ENCODE measurements around the gene SF3B4. TPM values are rescaled to one million over a fixed set of nuclear protein-coding genes. Genes with fewer than 3 reads are reported as not detected.

The SF3B4 gene
- total and polyA plus RNA-seq, 4 donors: 6.3 to 16.6 (median 12.5) TPM

DNA sequence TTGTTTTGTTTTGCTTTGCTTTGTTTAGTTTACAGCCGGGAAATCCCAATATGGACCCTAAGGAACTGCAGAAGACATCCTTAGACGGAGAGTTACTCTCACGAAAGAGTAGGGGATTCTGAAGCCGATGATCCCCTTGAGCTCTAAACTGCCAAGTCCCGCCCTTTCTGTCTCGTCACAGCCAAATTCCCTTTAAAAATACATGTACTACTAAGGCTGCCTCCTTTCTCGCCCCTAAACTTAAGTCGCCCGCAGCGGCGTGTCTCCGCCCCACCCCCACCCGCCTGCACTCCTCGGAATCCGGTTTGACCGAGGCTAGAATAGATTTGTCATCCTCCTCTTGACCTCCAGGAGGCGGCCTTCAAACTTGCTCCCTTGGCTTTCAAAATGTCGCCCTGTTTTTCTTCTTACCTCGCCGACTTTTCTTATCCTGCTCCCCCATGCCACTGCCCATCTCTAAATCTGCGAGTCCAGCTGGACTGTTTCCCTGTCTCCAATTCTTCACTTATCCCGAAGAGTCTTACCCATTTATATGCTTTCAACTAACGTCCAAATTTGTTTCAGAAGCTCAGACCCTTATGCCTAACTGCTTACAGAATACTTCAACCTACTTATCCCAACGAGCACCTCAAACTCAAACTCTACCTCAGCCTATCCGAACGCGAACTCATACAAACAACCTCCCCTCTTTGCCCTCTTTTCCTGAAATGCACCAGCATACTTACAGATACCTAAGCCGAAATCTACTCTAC lies 39.2 kb downstream of the SF3B4 start:
- Histone ChIP-seq H3K9ac (ENCODE audit: low read depth in 1 of 2, low read length in 2 of 2) (peak overlapping the region; percentile 31 to 70), H3K27ac (ENCODE audit: low read depth in 1 of 2, low read length in 2 of 2) (peak overlapping the region; percentile 100), H3K9me3 (ENCODE audit: control insufficient read depth in 4 of 4, low read length in 3 of 4) (no peaks in the 10 kb centered on the region), H3K4me3 (ENCODE audit: low read depth in 1 of 3, low read length in 3 of 3) (peak overlapping the region; percentile 36 to 71 (median 57)), H3K36me3 (ENCODE audit: control insufficient read depth in 4 of 4, insufficient read depth in 3 of 4, low read depth in 1 of 4, low read length in 3 of 4) (no peaks in the 10 kb centered on the region), H3K27me3 (ENCODE audit: control insufficient read depth in 4 of 4, insufficient read depth in 4 of 4, low read length in 3 of 4) (no peaks in the 10 kb centered on the region), H3K4me1 (ENCODE audit: control insufficient read depth in 4 of 4, insufficient read depth in 4 of 4, low read length in 3 of 4) (peaks cover 6 to 27% (median 14%) of the 10 kb centered on the region in 4 donors)
- DNase-seq (ENCODE audit: low spot score): peak; percentile 87
- TF ChIP-seq YY1 (IDR thresholded peaks at IDR 0.05): peak; percentile 91
- TF ChIP-seq, protein P1, sequence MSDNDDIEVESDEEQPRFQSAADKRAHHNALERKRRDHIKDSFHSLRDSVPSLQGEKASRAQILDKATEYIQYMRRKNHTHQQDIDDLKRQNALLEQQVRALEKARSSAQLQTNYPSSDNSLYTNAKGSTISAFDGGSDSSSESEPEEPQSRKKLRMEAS (IDR thresholded peaks at IDR 0.05): peak; percentile 39
- TF ChIP-seq NR2F2 (IDR thresholded peaks at IDR 0.05): peak; percentile 57
- TF ChIP-seq, protein P2, sequence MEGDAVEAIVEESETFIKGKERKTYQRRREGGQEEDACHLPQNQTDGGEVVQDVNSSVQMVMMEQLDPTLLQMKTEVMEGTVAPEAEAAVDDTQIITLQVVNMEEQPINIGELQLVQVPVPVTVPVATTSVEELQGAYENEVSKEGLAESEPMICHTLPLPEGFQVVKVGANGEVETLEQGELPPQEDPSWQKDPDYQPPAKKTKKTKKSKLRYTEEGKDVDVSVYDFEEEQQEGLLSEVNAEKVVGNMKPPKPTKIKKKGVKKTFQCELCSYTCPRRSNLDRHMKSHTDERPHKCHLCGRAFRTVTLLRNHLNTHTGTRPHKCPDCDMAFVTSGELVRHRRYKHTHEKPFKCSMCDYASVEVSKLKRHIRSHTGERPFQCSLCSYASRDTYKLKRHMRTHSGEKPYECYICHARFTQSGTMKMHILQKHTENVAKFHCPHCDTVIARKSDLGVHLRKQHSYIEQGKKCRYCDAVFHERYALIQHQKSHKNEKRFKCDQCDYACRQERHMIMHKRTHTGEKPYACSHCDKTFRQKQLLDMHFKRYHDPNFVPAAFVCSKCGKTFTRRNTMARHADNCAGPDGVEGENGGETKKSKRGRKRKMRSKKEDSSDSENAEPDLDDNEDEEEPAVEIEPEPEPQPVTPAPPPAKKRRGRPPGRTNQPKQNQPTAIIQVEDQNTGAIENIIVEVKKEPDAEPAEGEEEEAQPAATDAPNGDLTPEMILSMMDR (IDR thresholded peaks at IDR 0.05; ENCODE audit: low read depth, low read length, missing input control): peak; percentile 51
- TF ChIP-seq FOXA2 (IDR thresholded peaks at IDR 0.05): no peak
- peak; percentile 16 for TF ChIP-seq SP1 (IDR thresholded peaks at IDR 0.05)
- TF ChIP-seq, protein P3, sequence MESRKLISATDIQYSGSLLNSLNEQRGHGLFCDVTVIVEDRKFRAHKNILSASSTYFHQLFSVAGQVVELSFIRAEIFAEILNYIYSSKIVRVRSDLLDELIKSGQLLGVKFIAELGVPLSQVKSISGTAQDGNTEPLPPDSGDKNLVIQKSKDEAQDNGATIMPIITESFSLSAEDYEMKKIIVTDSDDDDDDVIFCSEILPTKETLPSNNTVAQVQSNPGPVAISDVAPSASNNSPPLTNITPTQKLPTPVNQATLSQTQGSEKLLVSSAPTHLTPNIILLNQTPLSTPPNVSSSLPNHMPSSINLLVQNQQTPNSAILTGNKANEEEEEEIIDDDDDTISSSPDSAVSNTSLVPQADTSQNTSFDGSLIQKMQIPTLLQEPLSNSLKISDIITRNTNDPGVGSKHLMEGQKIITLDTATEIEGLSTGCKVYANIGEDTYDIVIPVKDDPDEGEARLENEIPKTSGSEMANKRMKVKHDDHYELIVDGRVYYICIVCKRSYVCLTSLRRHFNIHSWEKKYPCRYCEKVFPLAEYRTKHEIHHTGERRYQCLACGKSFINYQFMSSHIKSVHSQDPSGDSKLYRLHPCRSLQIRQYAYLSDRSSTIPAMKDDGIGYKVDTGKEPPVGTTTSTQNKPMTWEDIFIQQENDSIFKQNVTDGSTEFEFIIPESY (IDR thresholded peaks at IDR 0.05): no peak
- TF ChIP-seq RXRA (IDR thresholded peaks at IDR 0.05): peak; percentile 60 to 67
- peak; percentile 61 to 70 for TF ChIP-seq RAD21 (IDR thresholded peaks at IDR 0.05)
- TF ChIP-seq JUND (IDR thresholded peaks at IDR 0.05): peak in 1 of 2 donors; percentile 46
- TF ChIP-seq EGR1 (IDR thresholded peaks at IDR 0.05; ENCODE audit: low read depth in 2 of 2): no peak
- peak; percentile 19 to 50 for TF ChIP-seq HNF4A (conservative IDR thresholded peaks at IDR 0.05)
- WGBS: 3% methylated on average over 28 of the region's 28 CpGs

DNA sequence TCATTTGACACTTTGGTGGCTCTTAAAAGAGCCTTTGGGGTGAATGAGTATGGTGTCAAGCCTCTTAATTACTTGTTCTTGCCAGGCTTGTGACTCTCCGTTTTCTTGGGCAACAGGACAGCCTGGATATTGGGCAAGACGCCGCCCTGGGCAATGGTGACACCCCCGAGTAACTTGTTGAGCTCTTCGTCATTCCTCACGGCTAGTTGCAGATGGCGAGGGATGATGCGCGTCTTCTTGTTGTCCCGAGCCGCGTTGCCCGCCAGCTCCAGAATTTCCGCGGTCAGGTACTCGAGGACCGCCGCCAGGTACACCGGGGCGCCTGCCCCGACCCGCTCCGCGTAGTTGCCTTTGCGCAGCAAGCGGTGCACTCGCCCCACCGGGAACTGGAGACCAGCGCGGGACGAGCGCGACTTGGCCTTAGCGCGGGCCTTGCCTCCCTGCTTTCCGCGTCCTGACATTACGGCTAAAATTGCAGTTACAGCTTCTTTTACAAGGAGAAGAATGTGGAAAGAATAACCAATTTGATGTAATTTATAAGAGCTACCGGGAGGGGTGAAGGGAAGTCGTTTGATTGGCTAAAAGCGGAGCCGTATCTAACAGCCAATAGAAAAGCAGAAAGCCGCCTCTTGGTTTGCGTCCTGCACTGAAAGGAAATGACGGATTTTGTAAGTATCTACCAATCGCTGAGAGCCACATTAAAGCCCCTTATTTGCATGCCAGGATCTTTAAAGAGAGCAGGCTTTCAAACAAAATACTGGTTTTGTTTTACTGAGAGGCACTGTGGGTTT lies 40.0 kb downstream of the SF3B4 start:
- Histone ChIP-seq H3K9me3 (ENCODE audit: control insufficient read depth in 4 of 4, low read length in 3 of 4) (no peaks in the 10 kb centered on the region), H3K9ac (ENCODE audit: low read depth in 1 of 2, low read length in 2 of 2) (peak overlapping the region; percentile 87 to 100), H3K4me3 (ENCODE audit: low read depth in 1 of 3, low read length in 3 of 3) (peak overlapping the region; percentile 60 to 82 (median 81)), H3K27me3 (ENCODE audit: control insufficient read depth in 4 of 4, insufficient read depth in 4 of 4, low read length in 3 of 4) (no peaks in the 10 kb centered on the region), H3K4me1 (ENCODE audit: control insufficient read depth in 4 of 4, insufficient read depth in 4 of 4, low read length in 3 of 4) (peaks cover 6 to 28% (median 15%) of the 10 kb centered on the region in 4 donors), H3K36me3 (ENCODE audit: control insufficient read depth in 4 of 4, insufficient read depth in 3 of 4, low read depth in 1 of 4, low read length in 3 of 4) (no peaks in the 10 kb centered on the region), H3K27ac (ENCODE audit: low read depth in 1 of 2, low read length in 2 of 2) (peak overlapping the region; percentile 100)
- WGBS: under 1% methylated on average over 46 of the region's 46 CpGs
- TF ChIP-seq NR2F2 (IDR thresholded peaks at IDR 0.05) (no peak), TAF1 (conservative IDR thresholded peaks at IDR 0.05) (peak; percentile 95), GABPA (IDR thresholded peaks at IDR 0.05 in 1 of 2, conservative IDR thresholded peaks at IDR 0.05 in 1 of 2) (peak; percentile 39 to 83), HNF4A (conservative IDR thresholded peaks at IDR 0.05) (no peak), HNF4G (IDR thresholded peaks at IDR 0.05) (no peak), JUND (IDR thresholded peaks at IDR 0.05) (peak in 1 of 2 donors; percentile 45), SP1 (IDR thresholded peaks at IDR 0.05) (peak; percentile 73), EGR1 (IDR thresholded peaks at IDR 0.05; ENCODE audit: low read depth in 2 of 2) (peak in 1 of 2 donors; percentile 34)
- TF ChIP-seq, protein P4, sequence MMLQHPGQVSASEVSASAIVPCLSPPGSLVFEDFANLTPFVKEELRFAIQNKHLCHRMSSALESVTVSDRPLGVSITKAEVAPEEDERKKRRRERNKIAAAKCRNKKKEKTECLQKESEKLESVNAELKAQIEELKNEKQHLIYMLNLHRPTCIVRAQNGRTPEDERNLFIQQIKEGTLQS (IDR thresholded peaks at IDR 0.05): peak; percentile 10
- TF ChIP-seq, protein P5, sequence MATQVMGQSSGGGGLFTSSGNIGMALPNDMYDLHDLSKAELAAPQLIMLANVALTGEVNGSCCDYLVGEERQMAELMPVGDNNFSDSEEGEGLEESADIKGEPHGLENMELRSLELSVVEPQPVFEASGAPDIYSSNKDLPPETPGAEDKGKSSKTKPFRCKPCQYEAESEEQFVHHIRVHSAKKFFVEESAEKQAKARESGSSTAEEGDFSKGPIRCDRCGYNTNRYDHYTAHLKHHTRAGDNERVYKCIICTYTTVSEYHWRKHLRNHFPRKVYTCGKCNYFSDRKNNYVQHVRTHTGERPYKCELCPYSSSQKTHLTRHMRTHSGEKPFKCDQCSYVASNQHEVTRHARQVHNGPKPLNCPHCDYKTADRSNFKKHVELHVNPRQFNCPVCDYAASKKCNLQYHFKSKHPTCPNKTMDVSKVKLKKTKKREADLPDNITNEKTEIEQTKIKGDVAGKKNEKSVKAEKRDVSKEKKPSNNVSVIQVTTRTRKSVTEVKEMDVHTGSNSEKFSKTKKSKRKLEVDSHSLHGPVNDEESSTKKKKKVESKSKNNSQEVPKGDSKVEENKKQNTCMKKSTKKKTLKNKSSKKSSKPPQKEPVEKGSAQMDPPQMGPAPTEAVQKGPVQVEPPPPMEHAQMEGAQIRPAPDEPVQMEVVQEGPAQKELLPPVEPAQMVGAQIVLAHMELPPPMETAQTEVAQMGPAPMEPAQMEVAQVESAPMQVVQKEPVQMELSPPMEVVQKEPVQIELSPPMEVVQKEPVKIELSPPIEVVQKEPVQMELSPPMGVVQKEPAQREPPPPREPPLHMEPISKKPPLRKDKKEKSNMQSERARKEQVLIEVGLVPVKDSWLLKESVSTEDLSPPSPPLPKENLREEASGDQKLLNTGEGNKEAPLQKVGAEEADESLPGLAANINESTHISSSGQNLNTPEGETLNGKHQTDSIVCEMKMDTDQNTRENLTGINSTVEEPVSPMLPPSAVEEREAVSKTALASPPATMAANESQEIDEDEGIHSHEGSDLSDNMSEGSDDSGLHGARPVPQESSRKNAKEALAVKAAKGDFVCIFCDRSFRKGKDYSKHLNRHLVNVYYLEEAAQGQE (IDR thresholded peaks at IDR 0.05): peak; percentile 97
- TF ChIP-seq, protein P3 (IDR thresholded peaks at IDR 0.05): peak; percentile 10
- DNase-seq (ENCODE audit: low spot score): peak; percentile 84

Measured in liver (tissue), 9 donors.